Activated CD8-positive, alpha-beta memory T cell treated with anti-CD3 and anti-CD28 coated beads, Interleukin-2, amount 50 U/mL, for 48 hours (primary cell): ENCODE measurements around the gene PHF1.

Experiments
- DNase-seq: peaks from one replicate; pipeline ENCODE4 v3.0.0-alpha.2; 2020

Gene PHF1

DNA sequence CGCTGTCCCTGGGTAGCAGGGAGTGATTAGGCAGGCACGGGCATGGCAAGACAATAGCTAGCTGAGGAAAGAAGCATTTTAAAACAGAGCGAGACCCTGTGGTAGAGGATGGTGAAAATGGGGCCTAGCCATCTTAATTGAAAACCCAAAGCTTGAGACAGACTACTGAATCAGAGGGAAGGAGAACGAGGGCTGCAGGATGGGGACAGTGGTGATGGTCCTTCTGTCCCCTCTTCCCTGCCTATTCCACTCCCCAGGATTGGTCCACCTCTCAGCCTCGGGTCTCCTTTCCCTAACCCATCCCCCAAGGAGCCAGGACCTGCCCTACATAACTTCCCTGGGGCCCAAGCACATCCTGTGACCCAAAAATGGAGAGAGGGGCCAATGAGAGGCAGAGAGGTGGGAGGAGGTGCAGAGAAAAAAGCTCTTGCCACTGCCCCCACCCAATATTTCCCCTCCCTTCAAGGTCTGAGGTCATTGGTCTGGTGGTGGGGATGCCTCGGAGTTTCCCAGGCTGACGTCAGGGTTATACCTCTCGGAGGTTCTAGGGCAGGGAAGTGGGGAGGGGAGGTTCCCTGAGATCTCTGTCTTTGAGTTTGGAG lies 8.0 kb downstream of the PHF1 start:
- peak; percentile 67 for DNase-seq

GRCh38 chr6:33419580-33420490 lies 9.0 kb downstream of the PHF1 start, which contains the start of gene SYNGAP1:
TSS of gene SYNGAP1 (plus strand) at chr6:33420065. CDS start at chr6:33420265, 200 bp downstream.
- peak; percentile 72 for DNase-seq

DNA sequence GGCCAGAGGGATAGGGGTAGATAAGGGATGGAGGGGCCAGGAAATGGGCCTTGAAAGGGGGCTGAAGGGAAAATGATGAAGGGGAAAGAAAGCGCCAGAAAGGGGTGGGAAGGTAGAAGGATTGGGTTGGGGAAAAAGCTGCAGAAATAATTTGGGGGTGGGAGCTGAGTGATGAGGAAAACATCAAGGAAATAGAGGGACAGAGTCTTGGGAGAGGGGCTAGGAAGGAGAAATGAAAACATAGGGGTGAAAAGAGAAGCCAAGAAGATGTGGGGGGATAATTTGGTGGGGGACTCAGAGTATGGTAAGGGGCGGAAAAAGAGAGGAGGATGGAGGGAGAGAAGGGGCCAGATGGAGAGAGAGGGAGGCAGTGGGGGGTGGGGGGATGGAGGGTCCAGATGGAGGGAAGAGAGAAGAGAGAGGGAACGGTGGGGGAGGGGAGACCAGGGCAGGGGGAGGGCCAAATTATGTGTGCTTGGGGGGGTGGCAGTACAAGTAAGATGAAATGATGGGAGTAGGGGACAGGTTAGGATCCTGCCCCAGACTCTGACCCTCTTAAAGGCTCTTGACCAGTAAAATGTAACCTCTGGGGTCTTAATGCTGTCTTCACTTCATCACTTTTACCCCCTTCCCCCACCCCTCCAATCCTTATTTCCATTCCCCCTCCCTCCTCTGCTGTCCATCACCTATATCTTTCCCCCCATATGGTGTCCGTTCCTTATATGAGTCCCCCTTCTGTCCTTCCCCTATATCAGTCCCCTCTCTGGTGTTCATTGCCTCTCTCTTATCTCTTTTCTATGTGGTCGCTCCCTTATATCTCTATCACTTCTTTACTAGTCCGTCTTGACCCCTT lies 9.9 kb downstream of the PHF1 start:
- no peak for DNase-seq

GRCh38 chr6:33421344-33421643 lies 10.5 kb downstream of the PHF1 start:
- no peak for DNase-seq

DNA sequence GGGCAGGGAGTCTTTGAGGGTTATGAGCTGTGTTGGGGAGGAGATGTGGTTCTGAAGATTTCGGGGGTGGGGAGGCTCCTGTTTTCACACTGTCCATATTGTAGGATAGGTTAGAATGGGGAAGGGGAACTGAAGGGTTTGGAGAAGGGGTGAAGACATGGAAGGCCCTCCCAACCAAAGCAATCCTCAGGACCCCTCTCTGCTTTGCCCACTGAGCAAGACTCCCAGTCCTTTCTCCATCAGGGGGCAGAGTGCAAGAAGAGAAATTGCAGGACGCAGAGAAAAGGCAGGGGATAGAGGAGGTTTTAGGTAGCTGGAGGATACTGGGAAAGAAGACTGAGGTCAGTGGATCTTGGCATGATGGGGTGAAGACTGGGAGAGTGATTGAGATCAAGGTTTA lies 13.0 kb downstream of the PHF1 start:
- DNase-seq = no peak

- DNase-seq = no peak
These were observed 14.2 kb downstream of the PHF1 start for GRCh38 chr6:33424855-33425667.

- peak; percentile 90 for DNase-seq
These were observed 15.1 kb downstream of the PHF1 start for GRCh38 chr6:33425668-33426577.

- peak; percentile 57 for DNase-seq
These were observed 16.0 kb downstream of the PHF1 start for GRCh38 chr6:33426590-33427511.

GRCh38 chr6:33427585-33428223 lies 16.9 kb downstream of the PHF1 start:
- peak; percentile 80 for DNase-seq

DNA sequence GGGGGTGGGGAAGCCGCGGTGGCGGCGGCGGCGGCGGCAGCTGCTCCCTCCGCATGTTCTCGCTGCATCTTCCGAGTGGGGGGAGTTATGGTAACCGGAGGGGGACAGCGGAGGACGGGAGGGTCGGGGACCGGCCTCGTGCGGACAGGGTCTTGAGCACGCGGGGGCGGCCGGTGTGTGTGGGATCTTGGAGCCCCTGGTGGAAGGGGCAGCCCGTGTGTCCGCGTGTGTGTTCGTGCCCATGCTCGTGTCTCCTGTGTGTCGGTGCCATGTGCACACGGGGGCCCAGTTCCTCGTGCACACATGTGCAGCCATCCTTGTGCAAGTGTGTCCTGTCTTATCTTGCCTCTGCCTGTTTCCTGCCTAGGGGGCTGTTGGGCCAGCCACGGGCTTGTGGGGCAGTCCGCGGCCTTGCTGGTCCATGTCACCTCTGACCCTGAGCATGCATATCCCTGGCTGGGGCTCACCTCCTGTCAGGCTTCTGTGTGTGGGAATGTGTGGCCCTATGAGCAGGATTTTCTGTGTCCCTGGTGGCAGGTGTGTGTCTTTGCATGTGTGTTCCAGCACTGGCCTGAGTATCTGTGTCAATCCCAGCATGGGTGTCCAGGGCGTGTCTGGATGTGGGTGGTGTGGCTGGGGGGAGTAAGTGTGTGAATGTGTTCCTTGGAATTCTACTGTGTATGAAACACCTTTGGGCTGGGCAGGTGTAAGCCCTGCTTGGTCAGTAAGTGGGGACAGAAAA lies 17.6 kb downstream of the PHF1 start:
- DNase-seq = peak; percentile 70

DNA sequence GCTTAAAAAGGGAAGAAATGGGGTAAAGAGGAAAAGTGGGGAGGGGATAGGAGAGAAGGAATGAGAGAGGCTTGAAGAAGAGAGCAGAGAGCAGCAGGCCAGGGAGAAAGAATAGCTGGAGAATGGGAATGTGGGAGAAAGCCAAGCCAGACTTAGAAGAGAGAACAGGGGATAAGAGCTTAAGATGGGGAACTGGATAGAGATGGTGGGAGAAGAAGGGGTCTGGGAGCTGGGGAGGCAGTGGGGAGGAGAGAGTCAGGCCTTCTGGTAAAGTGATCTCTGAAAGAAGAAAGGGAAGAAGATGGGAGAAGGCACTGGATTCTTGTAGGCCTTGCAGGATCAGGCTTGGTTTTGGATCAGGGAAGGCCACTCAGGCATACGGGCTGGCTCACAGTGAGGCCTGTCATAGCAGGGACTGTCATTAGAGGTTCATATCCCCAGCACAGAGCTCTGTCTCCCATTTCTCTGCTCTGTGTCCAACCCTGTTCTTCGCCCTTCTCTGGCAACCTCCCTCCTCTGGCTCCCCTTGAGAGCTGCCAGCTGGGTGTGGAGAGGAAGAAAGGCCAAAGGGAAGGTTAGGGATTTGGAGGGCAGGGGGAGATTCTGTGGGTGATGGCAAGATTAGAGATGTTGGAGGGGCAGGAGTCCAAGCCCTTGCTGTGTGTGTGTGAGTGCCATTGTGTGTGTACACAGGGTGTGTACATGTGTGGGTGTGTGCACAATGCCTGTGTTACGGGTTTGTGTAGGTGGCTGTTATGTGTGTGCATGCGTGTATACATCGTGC lies 18.3 kb downstream of the PHF1 start:
- DNase-seq = no peak

GRCh38 chr6:33429750-33430052 lies 18.9 kb downstream of the PHF1 start:
- no peak for DNase-seq

- DNase-seq = no peak
These were observed 19.5 kb downstream of the PHF1 start for GRCh38 chr6:33430334-33430733.

GRCh38 chr6:33430991-33431879 lies 20.4 kb downstream of the PHF1 start:
- DNase-seq = peak; percentile 87

DNA sequence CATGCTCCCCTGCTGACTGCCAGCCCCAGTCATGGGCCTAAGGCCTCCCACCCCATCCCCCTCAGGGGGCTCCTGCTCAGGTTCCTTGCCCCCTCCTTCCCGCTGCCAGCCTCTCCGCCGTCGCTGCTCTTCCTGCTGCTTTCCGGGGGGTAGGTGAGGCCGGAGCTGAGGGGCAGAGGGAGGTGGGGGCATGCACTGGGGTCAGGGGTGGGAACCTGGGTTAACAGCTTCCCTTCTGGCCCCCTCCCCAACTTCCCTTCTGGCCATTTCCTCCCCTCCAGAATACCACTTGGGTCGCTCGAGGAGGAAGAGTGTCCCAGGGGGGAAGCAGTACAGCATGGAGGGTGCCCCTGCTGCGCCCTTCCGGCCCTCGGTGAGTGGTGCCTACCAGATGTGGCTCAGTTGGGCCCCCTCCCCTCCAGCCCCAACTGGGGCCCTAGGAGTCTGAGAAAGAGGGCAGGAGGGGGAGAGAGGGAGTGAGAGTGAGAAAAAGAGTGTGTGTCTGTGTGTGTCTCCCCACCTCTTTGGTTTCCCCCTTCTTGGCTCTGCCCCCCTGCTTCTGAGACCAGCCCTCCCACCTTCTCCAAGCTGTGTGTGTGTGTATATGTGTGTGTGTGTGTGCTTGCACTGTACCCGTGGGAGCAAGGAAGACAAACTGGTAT lies 21.2 kb downstream of the PHF1 start:
- DNase-seq = no peak

DNA sequence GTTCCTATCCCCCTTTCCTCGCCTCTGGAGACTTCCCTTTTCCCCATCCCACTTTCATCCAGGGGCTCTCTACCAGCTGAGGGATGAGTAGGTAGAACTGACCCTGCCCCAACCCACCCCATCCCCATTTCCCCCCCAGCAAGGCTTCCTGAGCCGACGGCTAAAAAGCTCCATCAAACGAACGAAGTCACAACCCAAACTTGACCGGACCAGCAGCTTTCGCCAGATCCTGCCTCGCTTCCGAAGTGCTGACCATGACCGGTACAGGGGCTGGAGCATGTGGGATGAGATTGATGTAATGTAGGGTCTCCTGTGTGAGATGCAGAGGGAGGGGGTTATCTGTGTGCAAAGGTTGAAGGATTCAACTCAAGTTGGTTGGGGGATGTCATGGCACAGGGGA lies 21.7 kb downstream of the PHF1 start:
- no peak for DNase-seq
